GM23338 (cell line): ENCODE results near the gene CTNND2. TPM values are rescaled to one million over a fixed set of nuclear protein-coding genes. Genes with fewer than 3 reads are reported as not detected.

Source experiments
- ATAC-seq: fragments of 200-7000 bp; cut with Tn5 transposase; 3 replicates; pipeline ENCODE4 v1.9.1; 2020
- DNase-seq: peaks from one replicate; pipeline ENCODE4 v3.0.0-alpha.2; 2015; ENCODE audit warnings: low spot score
- H2AFZ ChIP-seq: fragments of 200-600 bp; sonication (generic); 2 replicates; pipeline ENCODE4 v1.8.0; 2016; ENCODE audit warnings: antibody characterized with exemption, mild to moderate bottlenecking, moderate library complexity
- H3F3A ChIP-seq: fragments of 200-600 bp; sonication (generic); replicated peaks from 2 replicates; pipeline ENCODE4 v1.8.0; 2017; ENCODE audit warnings: antibody characterized with exemption, mixed run types, low read depth
- H3K27ac ChIP-seq: fragments of 200-600 bp; sonication (generic); 2 replicates; pipeline ENCODE4 v1.6.1; 2016; ENCODE audit warnings: low read depth
- H3K27me3 ChIP-seq: fragments of 200-600 bp; sonication (generic); 2 replicates; pipeline ENCODE4 v1.8.0; 2016; ENCODE audit warnings: mild to moderate bottlenecking, mixed run types, moderate library complexity; ENCODE audit not compliant: insufficient read depth
- H3K36me3 ChIP-seq: fragments of 200-600 bp; sonication (generic); 2 replicates; pipeline ENCODE4 v1.8.0; 2016; ENCODE audit warnings: mild to moderate bottlenecking; ENCODE audit not compliant: insufficient read depth
- H3K4me1 ChIP-seq: fragments of 200-600 bp; sonication (generic); 2 replicates; pipeline ENCODE4 v1.8.0; 2016; ENCODE audit warnings: mild to moderate bottlenecking, moderate library complexity; ENCODE audit not compliant: insufficient read depth
- H3K4me2 ChIP-seq: fragments of 200-600 bp; sonication (generic); 2 replicates; pipeline ENCODE4 v1.7.1; 2017; ENCODE audit warnings: mixed run types
- H3K4me3 ChIP-seq: fragments of 200-600 bp; sonication (generic); 2 replicates; pipeline ENCODE4 v1.6.1; 2016; ENCODE audit warnings: mixed run types
- H3K79me2 ChIP-seq: fragments of 200-600 bp; sonication (generic); replicated peaks from 2 replicates; pipeline ENCODE4 v1.8.0; 2017; ENCODE audit warnings: mild to moderate bottlenecking; ENCODE audit not compliant: insufficient read depth
- H3K9me2 ChIP-seq: fragments of 200-600 bp; sonication (generic); 2 replicates; pipeline ENCODE4 v1.8.0; 2017; ENCODE audit not compliant: insufficient read depth
- H4K20me1 ChIP-seq: fragments of 200-600 bp; sonication (generic); replicated peaks from 2 replicates; pipeline ENCODE4 v1.8.0; 2017; ENCODE audit warnings: mild to moderate bottlenecking; ENCODE audit not compliant: insufficient read depth
- H3K27ac Mint-ChIP-seq: 2 replicates; pipeline ENCODE4 v1.8.0; 2020; ENCODE audit warnings: inconsistent platforms, mild to moderate bottlenecking, moderate library complexity, mixed read lengths
- H3K27me3 Mint-ChIP-seq: 3 replicates; pipeline ENCODE4 v1.8.0; 2022; ENCODE audit warnings: low read depth, mild to moderate bottlenecking, moderate library complexity, mixed read lengths, inconsistent platforms; ENCODE audit not compliant: insufficient read depth, poor library complexity
- H3K36me3 Mint-ChIP-seq: 3 replicates; pipeline ENCODE4 v1.8.0; 2021; ENCODE audit warnings: low read depth, mild to moderate bottlenecking, inconsistent platforms, moderate library complexity, mixed read lengths
- H3K4me1 Mint-ChIP-seq: 3 replicates; pipeline ENCODE4 v1.8.0; 2020; ENCODE audit warnings: mild to moderate bottlenecking, inconsistent platforms, mixed read lengths
- H3K4me3 Mint-ChIP-seq: 3 replicates; pipeline ENCODE4 v1.8.0; 2021; ENCODE audit warnings: moderate library complexity, mild to moderate bottlenecking, inconsistent platforms, mixed read lengths
- H3K9me3 Mint-ChIP-seq: 3 replicates; pipeline ENCODE4 v1.8.0; 2020; ENCODE audit warnings: moderate library complexity, mild to moderate bottlenecking, inconsistent platforms, mixed read lengths
- CTCF ChIP-seq, 2 experiments: fragments of 200-600 bp in 1 of 2; sonication (generic) in 1 of 2; conservative IDR thresholded peaks; 2 replicates each; pipeline versions ENCODE4 v1.5.1 to v1.6.1; 2016 to 2017; ENCODE audit warnings: antibody characterized with exemption in 2 of 2, low read depth in 2 of 2, mild to moderate bottlenecking in 2 of 2, moderate library complexity in 1 of 2
- EZH2 ChIP-seq: fragments of 200-600 bp; sonication (generic); IDR thresholded peaks from one replicate; pipeline ENCODE4 v1.8.0; 2017; ENCODE audit warnings: antibody characterized with exemption, mild to moderate bottlenecking, low read depth; ENCODE audit not compliant: unreplicated experiment
- EZH2phosphoT487 ChIP-seq: fragments of 200-600 bp; sonication (generic); IDR thresholded peaks from one replicate; pipeline ENCODE4 v1.8.1; 2018; ENCODE audit warnings: antibody characterized with exemption; ENCODE audit not compliant: unreplicated experiment
- JUNB ChIP-seq: IDR thresholded peaks from one replicate; pipeline ENCODE4 v1.6.1; 2016; ENCODE audit warnings: antibody characterized with exemption; ENCODE audit not compliant: unreplicated experiment
- STAT1 ChIP-seq: IDR thresholded peaks from one replicate; pipeline ENCODE4 v1.6.1; 2016; ENCODE audit warnings: antibody characterized with exemption; ENCODE audit not compliant: unreplicated experiment
- ZNF114 ChIP-seq: fragments of 250-450 bp; sonication (Bioruptor Pico); IDR thresholded peaks from 2 replicates; pipeline ENCODE4 v1.5.0; 2020; ENCODE audit warnings: mild to moderate bottlenecking, moderate library complexity
- ZNF331 ChIP-seq: fragments of 250-450 bp; sonication (Bioruptor Pico); IDR thresholded peaks from 2 replicates; pipeline ENCODE4 v1.5.0; 2020; ENCODE audit warnings: low read depth, mild to moderate bottlenecking, moderate library complexity
- polyA plus RNA-seq: library from polyadenylated mRNA; unstranded; fragments of >200 nt; fragmentation: Nextera tagmentation; extraction: Ambion mirVana; gene quantifications from 2 replicates; pipeline ENCODE4 v1.2.1, GENCODE V29; 2016
- total RNA-seq: library from RNA; depleted of rRNA; stranded (reverse); fragments of >200 nt; shearing (Covaris generic); gene quantifications from 2 replicates; pipeline ENCODE4 v1.2.3, GENCODE V29; 2014
- TF ChIP-seq, protein P1 (sequence below): IDR thresholded peaks from 2 replicates; pipeline ENCODE4 v1.6.1; 2016; ENCODE audit warnings: antibody characterized with exemption
- TF ChIP-seq, protein P2 (sequence below): IDR thresholded peaks from one replicate; pipeline ENCODE4 v1.6.1; 2018; ENCODE audit warnings: antibody characterized with exemption; ENCODE audit not compliant: unreplicated experiment
- TF ChIP-seq, protein P3 (sequence below): fragments of 250-450 bp; sonication (Bioruptor Pico); IDR thresholded peaks from 2 replicates; pipeline ENCODE4 v1.5.0; 2020; ENCODE audit warnings: mild to moderate bottlenecking, moderate library complexity

The CTNND2 gene
- total and polyA plus RNA-seq, 2 experiments from 2014 or later = 5.1 to 7.0 TPM

DNA sequence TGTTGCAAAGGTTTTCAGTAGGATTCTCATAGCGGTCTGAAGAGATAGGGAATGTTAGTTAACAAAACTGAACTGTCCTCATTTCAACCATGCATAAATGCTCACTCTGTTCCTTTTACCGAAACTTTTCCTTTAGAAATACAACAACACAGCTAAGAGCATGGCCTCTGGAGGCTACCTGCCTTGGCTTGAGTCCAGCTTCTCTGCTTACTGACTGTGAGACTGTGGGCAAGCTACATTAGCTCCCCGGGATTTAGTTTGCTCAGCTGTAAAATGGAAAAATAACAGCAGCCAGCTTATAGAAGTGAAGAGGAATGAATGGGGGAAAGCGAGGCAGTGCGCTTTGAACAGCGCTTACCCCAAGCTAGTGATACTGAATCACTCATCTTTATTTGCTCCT lies 635.4 kb downstream of the CTNND2 start:
- H3K36me3 Mint-ChIP-seq = no peaks in the 10 kb centered on the region
- Histone ChIP-seq H3K79me2 (no peaks in the 10 kb centered on the region), H4K20me1 (no peaks in the 10 kb centered on the region), H3K4me2 (no peak overlapping the region), H3K27ac (no peak overlapping the region), H3K27me3 (no peaks in the 10 kb centered on the region), H3K9me2 (no peaks in the 10 kb centered on the region), H2AFZ (no peak overlapping the region), H3K36me3 (no peaks in the 10 kb centered on the region), H3K4me3 (no peak overlapping the region), H3F3A (no peaks in the 10 kb centered on the region), H3K4me1 (no peaks in the 10 kb centered on the region)
- no peaks in the 10 kb centered on the region for H3K4me1 Mint-ChIP-seq
- H3K4me3 Mint-ChIP-seq = no peak overlapping the region
- TF ChIP-seq EZH2phosphoT487 (no peak), ZNF114 (no peak), EZH2 (no peak), CTCF (conservative IDR thresholded peaks at IDR 0.05; ENCODE audit: low read depth in 2 of 2) (no peak)
- TF ChIP-seq, protein P1, sequence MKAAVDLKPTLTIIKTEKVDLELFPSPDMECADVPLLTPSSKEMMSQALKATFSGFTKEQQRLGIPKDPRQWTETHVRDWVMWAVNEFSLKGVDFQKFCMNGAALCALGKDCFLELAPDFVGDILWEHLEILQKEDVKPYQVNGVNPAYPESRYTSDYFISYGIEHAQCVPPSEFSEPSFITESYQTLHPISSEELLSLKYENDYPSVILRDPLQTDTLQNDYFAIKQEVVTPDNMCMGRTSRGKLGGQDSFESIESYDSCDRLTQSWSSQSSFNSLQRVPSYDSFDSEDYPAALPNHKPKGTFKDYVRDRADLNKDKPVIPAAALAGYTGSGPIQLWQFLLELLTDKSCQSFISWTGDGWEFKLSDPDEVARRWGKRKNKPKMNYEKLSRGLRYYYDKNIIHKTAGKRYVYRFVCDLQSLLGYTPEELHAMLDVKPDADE = no peak
- DNase-seq (no peak), ATAC-seq (no peak)
- H3K9me3 Mint-ChIP-seq = no peaks in the 10 kb centered on the region
- H3K27me3 Mint-ChIP-seq = peaks cover 6% of the 10 kb centered on the region
- H3K27ac Mint-ChIP-seq = no peak overlapping the region

GRCh38 chr5:11266331-11266730 lies 637.9 kb downstream of the CTNND2 start:
- Histone ChIP-seq H3K4me3 (no peak overlapping the region), H3K27ac (no peak overlapping the region)
- no peak for ATAC-seq
- no peak for TF ChIP-seq STAT1
- no peak for TF ChIP-seq EZH2
- TF ChIP-seq, protein P2, sequence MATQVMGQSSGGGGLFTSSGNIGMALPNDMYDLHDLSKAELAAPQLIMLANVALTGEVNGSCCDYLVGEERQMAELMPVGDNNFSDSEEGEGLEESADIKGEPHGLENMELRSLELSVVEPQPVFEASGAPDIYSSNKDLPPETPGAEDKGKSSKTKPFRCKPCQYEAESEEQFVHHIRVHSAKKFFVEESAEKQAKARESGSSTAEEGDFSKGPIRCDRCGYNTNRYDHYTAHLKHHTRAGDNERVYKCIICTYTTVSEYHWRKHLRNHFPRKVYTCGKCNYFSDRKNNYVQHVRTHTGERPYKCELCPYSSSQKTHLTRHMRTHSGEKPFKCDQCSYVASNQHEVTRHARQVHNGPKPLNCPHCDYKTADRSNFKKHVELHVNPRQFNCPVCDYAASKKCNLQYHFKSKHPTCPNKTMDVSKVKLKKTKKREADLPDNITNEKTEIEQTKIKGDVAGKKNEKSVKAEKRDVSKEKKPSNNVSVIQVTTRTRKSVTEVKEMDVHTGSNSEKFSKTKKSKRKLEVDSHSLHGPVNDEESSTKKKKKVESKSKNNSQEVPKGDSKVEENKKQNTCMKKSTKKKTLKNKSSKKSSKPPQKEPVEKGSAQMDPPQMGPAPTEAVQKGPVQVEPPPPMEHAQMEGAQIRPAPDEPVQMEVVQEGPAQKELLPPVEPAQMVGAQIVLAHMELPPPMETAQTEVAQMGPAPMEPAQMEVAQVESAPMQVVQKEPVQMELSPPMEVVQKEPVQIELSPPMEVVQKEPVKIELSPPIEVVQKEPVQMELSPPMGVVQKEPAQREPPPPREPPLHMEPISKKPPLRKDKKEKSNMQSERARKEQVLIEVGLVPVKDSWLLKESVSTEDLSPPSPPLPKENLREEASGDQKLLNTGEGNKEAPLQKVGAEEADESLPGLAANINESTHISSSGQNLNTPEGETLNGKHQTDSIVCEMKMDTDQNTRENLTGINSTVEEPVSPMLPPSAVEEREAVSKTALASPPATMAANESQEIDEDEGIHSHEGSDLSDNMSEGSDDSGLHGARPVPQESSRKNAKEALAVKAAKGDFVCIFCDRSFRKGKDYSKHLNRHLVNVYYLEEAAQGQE = no peak
- no peak for TF ChIP-seq ZNF331 (CRISPR knock-in tag)
- TF ChIP-seq JUNB = no peak
- TF ChIP-seq ZNF114 = no peak
- TF ChIP-seq, protein P3, sequence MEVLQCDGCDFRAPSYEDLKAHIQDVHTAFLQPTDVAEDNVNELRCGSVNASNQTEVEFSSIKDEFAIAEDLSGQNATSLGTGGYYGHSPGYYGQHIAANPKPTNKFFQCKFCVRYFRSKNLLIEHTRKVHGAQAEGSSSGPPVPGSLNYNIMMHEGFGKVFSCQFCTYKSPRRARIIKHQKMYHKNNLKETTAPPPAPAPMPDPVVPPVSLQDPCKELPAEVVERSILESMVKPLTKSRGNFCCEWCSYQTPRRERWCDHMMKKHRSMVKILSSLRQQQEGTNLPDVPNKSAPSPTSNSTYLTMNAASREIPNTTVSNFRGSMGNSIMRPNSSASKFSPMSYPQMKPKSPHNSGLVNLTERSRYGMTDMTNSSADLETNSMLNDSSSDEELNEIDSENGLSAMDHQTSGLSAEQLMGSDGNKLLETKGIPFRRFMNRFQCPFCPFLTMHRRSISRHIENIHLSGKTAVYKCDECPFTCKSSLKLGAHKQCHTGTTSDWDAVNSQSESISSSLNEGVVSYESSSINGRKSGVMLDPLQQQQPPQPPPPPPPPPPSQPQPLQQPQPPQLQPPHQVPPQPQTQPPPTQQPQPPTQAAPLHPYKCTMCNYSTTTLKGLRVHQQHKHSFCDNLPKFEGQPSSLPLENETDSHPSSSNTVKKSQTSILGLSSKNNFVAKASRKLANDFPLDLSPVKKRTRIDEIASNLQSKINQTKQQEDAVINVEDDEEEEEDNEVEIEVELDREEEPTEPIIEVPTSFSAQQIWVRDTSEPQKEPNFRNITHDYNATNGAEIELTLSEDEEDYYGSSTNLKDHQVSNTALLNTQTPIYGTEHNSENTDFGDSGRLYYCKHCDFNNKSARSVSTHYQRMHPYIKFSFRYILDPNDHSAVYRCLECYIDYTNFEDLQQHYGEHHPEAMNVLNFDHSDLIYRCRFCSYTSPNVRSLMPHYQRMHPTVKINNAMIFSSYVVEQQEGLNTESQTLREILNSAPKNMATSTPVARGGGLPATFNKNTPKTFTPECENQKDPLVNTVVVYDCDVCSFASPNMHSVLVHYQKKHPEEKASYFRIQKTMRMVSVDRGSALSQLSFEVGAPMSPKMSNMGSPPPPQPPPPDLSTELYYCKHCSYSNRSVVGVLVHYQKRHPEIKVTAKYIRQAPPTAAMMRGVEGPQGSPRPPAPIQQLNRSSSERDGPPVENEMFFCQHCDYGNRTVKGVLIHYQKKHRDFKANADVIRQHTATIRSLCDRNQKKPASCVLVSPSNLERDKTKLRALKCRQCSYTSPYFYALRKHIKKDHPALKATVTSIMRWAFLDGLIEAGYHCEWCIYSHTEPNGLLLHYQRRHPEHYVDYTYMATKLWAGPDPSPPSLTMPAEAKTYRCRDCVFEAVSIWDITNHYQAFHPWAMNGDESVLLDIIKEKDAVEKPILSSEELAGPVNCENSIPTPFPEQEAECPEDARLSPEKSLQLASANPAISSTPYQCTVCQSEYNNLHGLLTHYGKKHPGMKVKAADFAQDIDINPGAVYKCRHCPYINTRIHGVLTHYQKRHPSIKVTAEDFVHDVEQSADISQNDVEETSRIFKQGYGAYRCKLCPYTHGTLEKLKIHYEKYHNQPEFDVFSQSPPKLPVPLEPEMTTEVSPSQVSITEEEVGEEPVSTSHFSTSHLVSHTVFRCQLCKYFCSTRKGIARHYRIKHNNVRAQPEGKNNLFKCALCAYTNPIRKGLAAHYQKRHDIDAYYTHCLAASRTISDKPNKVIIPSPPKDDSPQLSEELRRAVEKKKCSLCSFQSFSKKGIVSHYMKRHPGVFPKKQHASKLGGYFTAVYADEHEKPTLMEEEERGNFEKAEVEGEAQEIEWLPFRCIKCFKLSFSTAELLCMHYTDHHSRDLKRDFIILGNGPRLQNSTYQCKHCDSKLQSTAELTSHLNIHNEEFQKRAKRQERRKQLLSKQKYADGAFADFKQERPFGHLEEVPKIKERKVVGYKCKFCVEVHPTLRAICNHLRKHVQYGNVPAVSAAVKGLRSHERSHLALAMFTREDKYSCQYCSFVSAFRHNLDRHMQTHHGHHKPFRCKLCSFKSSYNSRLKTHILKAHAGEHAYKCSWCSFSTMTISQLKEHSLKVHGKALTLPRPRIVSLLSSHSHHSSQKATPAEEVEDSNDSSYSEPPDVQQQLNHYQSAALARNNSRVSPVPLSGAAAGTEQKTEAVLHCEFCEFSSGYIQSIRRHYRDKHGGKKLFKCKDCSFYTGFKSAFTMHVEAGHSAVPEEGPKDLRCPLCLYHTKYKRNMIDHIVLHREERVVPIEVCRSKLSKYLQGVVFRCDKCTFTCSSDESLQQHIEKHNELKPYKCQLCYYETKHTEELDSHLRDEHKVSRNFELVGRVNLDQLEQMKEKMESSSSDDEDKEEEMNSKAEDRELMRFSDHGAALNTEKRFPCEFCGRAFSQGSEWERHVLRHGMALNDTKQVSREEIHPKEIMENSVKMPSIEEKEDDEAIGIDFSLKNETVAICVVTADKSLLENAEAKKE = no peak

More at GRCh38 chr5:11266331-11266730, 637.9 kb downstream of the CTNND2 start:
- no peak for DNase-seq
- Histone ChIP-seq H2AFZ (no peak overlapping the region), H3K4me2 (no peak overlapping the region), H3K36me3 (no peaks in the 10 kb centered on the region), H3F3A (no peaks in the 10 kb centered on the region), H3K9me2 (no peaks in the 10 kb centered on the region), H3K4me1 (no peaks in the 10 kb centered on the region), H3K27me3 (no peaks in the 10 kb centered on the region), H3K79me2 (no peaks in the 10 kb centered on the region), H4K20me1 (no peaks in the 10 kb centered on the region)
- no peak overlapping the region for H3K4me3 Mint-ChIP-seq
- no peaks in the 10 kb centered on the region for H3K4me1 Mint-ChIP-seq
- H3K27me3 Mint-ChIP-seq = peaks cover 6% of the 10 kb centered on the region
- H3K9me3 Mint-ChIP-seq = no peaks in the 10 kb centered on the region
- H3K36me3 Mint-ChIP-seq = no peaks in the 10 kb centered on the region
- H3K27ac Mint-ChIP-seq = no peak overlapping the region
